HCT116 (cell line): ENCODE results near the gene TOMM34. TPM values are rescaled to one million over a fixed set of nuclear protein-coding genes. Genes with fewer than 3 reads are reported as not detected.

Experiments
- ATAC-seq: fragments of 200-7000 bp; cut with Tn5 transposase; 2 replicates; pipeline ENCODE4 v1.9.1; 2020; ENCODE audit warnings: mild to moderate bottlenecking, moderate library complexity
- BruUV-seq: library from RNA; stranded (reverse); fragments of 400-500 nt; replicated peaks from 2 replicates; lab custom pipeline; 2021; lab: Mats Ljungman, UMichigan
- CTCF ChIA-PET: fragments of 300-600 bp; sonication (Branson Sonifier 250); formaldehyde crosslinking; loops from one replicate; lab custom pipeline; 2021; ENCODE audit warnings: antibody characterized with exemption; lab: Charles Lee
- POLR2A ChIA-PET: fragments of 300-600, 350-600 bp; sonication (Branson Sonifier 250); formaldehyde crosslinking; loops from one replicate; lab custom pipeline; 2021; ENCODE audit warnings: antibody characterized with exemption; lab: Charles Lee
- RAD21 ChIA-PET, 2 experiments: fragments of 300-600 bp; sonication (Branson Sonifier 250); formaldehyde crosslinking; loops; one replicate each; lab custom pipeline; 2023; ENCODE audit warnings: low total read pairs in 2 of 2; ENCODE audit not compliant: uncharacterized antibody in 2 of 2, unreplicated experiment in 2 of 2, low non-redundant PET in 1 of 2; lab: Charles Lee
- DNase-seq: peaks from one replicate; pipeline ENCODE4 v3.0.0-alpha.2; 2010; ENCODE audit warnings: low read depth, low spot score
- H2AFZ ChIP-seq: fragments of 200-600 bp; shearing (Covaris generic), sonication (generic); 2 replicates; pipeline ENCODE4 v1.6.1; 2017; ENCODE audit warnings: low read depth, mixed run types, mixed read lengths, antibody characterized with exemption, low read length; ENCODE audit not compliant: poor library complexity, severe bottlenecking
- H3K27ac ChIP-seq: 2 replicates; pipeline ENCODE4 v1.5.1; 2012; ENCODE audit warnings: low read depth, low read length
- H3K27me3 ChIP-seq: fragments of 200-600 bp; sonication (generic); 2 replicates; pipeline ENCODE4 v1.6.1; 2016; ENCODE audit warnings: mixed run types, low read length, mixed read lengths; ENCODE audit not compliant: insufficient read depth
- H3K36me3 ChIP-seq, 2 experiments: fragments of 200-500 bp in 1 of 2; fragments of 200-600 bp in 1 of 2; sonication (Bioruptor generic) in 1 of 2; sonication (generic) in 1 of 2; 2 replicates each; pipeline versions ENCODE4 v1.5.1 to v1.6.1; 2014 to 2016; ENCODE audit warnings: low read length in 2 of 2, inconsistent platforms in 1 of 2, mixed read lengths in 1 of 2, mixed run types in 1 of 2; ENCODE audit not compliant: insufficient read depth in 2 of 2, control insufficient read depth in 1 of 2
- H3K4me1 ChIP-seq, 2 experiments: fragments of 200-600 bp in 1 of 2; sonication (generic) in 1 of 2; 2 replicates each; pipeline versions ENCODE4 v1.5.1 to v1.6.1; 2012 to 2017; ENCODE audit warnings: low read length in 2 of 2, inconsistent platforms in 1 of 2, mild to moderate bottlenecking in 1 of 2, mixed read lengths in 1 of 2, mixed run types in 1 of 2, moderate library complexity in 1 of 2; ENCODE audit not compliant: insufficient read depth in 2 of 2, control insufficient read depth in 1 of 2
- H3K4me2 ChIP-seq: fragments of 200-600 bp; sonication (generic); 2 replicates; pipeline ENCODE4 v1.6.1; 2017; ENCODE audit warnings: mixed run types, low read length, mixed read lengths
- H3K4me3 ChIP-seq, 2 experiments: fragments of 200-600 bp in 1 of 2; sonication (generic) in 1 of 2; replicated peaks in 1 of 2; 2 replicates each; pipeline ENCODE4 v1.5.1; 2011 to 2016; ENCODE audit warnings: low read length in 2 of 2, control low read depth in 1 of 2, low read depth in 1 of 2, mild to moderate bottlenecking in 1 of 2, mixed read lengths in 1 of 2, mixed run types in 1 of 2
- H3K79me2 ChIP-seq: fragments of 200-600 bp; sonication (generic); 2 replicates; pipeline ENCODE4 v1.6.1; 2017; ENCODE audit warnings: mild to moderate bottlenecking, mixed run types, low read length, moderate library complexity, mixed read lengths; ENCODE audit not compliant: insufficient read depth
- H3K9ac ChIP-seq: fragments of 200-600 bp; sonication (generic); 2 replicates; pipeline ENCODE4 v1.6.1; 2016; ENCODE audit warnings: low read length, mixed read lengths
- H3K9me2 ChIP-seq: fragments of 200-600 bp; sonication (generic), shearing (Covaris generic); 2 replicates; pipeline ENCODE4 v1.6.1; 2017; ENCODE audit warnings: mixed run types, mild to moderate bottlenecking, moderate library complexity; ENCODE audit not compliant: insufficient read depth
- H3K9me3 ChIP-seq, 2 experiments: fragments of 200-500 bp in 1 of 2; fragments of 200-600 bp in 1 of 2; sonication (Bioruptor generic) in 1 of 2; sonication (generic) in 1 of 2; 2 replicates each; pipeline ENCODE4 v1.6.1; 2014 to 2017; ENCODE audit warnings: low read length in 2 of 2, mixed read lengths in 2 of 2, inconsistent platforms in 1 of 2, low read depth in 1 of 2, mild to moderate bottlenecking in 1 of 2, mixed run types in 1 of 2, moderate library complexity in 1 of 2; ENCODE audit not compliant: control insufficient read depth in 1 of 2, insufficient read depth in 1 of 2
- H4K20me1 ChIP-seq: fragments of 200-600 bp; sonication (generic), shearing (Covaris generic); 2 replicates; pipeline ENCODE4 v1.6.1; 2017; ENCODE audit warnings: mixed run types, mild to moderate bottlenecking, moderate library complexity; ENCODE audit not compliant: insufficient read depth
- CTCF ChIP-seq, 3 experiments: fragments of 200-600 bp in 1 of 3; sonication (generic) in 1 of 3; IDR thresholded peaks in 2 of 3; conservative IDR thresholded peaks in 1 of 3; 2 replicates each; pipeline ENCODE4 v1.5.1; 2012 to 2017; ENCODE audit warnings: low read depth in 2 of 3, low read length in 2 of 3, antibody characterized with exemption in 1 of 3, borderline replicate concordance in 1 of 3, control low read depth in 1 of 3, mild to moderate bottlenecking in 1 of 3, mixed read lengths in 1 of 3, mixed run types in 1 of 3, moderate library complexity in 1 of 3; ENCODE audit not compliant: insufficient read depth in 1 of 3
- ELF1 ChIP-seq: IDR thresholded peaks from 2 replicates; pipeline ENCODE4 v1.6.1; 2012; ENCODE audit warnings: low read depth, borderline replicate concordance
- EZH2 ChIP-seq: fragments of 200-600 bp; sonication (generic); IDR thresholded peaks from 2 replicates; pipeline ENCODE4 v1.6.1; 2017; ENCODE audit warnings: antibody characterized with exemption, mixed run types
- FOSL1 ChIP-seq: IDR thresholded peaks from 2 replicates; pipeline ENCODE4 v1.6.1; 2012; ENCODE audit warnings: low read depth
- POLR2A ChIP-seq: IDR thresholded peaks from 2 replicates; pipeline ENCODE4 v1.7.0; 2011; ENCODE audit warnings: borderline replicate concordance; ENCODE audit not compliant: insufficient read depth, insufficient read length; ENCODE audit errors: extremely low read depth
- RAD21 ChIP-seq: IDR thresholded peaks from 2 replicates; pipeline ENCODE4 v1.6.1; 2012; ENCODE audit warnings: low read depth, mild to moderate bottlenecking
- SIN3A ChIP-seq: IDR thresholded peaks from 2 replicates; pipeline ENCODE4 v1.6.1; 2012; ENCODE audit warnings: low read depth
- SP1 ChIP-seq: IDR thresholded peaks from 2 replicates; pipeline ENCODE4 v1.6.1; 2012; ENCODE audit warnings: low read depth
- YY1 ChIP-seq: IDR thresholded peaks from 2 replicates; pipeline ENCODE4 v1.6.1; 2011; ENCODE audit warnings: low read length, low read depth, moderate library complexity, mild to moderate bottlenecking; ENCODE audit not compliant: insufficient replicate concordance; ENCODE audit errors: extremely low read depth
- ZNF274 ChIP-seq: fragments of 200-500 bp; sonication (Bioruptor generic); IDR thresholded peaks from 2 replicates; pipeline ENCODE4 v1.6.1; 2014; ENCODE audit warnings: mild to moderate bottlenecking, low read depth, low read length, inconsistent platforms
- intact Hi-C: fragments of 100-400 bp; cut with micrococcal nuclease; formaldehyde crosslinking; loops from 2 replicates; pipeline ENCODE4 v1.10.0; 2022
- total RNA-seq: library from RNA; stranded (reverse); gene quantifications from one replicate; pipeline ENCODE4 v1.2.1, GENCODE V29; 2021; ENCODE audit not compliant: unreplicated experiment
- TF ChIP-seq, protein P1 (sequence below): IDR thresholded peaks from 2 replicates; pipeline ENCODE4 v1.6.1; 2011; ENCODE audit warnings: mild to moderate bottlenecking, low read length, moderate library complexity; ENCODE audit not compliant: insufficient replicate concordance; ENCODE audit errors: extremely low read depth
- TF ChIP-seq, protein P2 (sequence below): IDR thresholded peaks from 2 replicates; pipeline ENCODE4 v1.6.1; 2012

Gene TOMM34
- total RNA-seq, 1 experiment from 2014 or later: 51.7 TPM

DNA sequence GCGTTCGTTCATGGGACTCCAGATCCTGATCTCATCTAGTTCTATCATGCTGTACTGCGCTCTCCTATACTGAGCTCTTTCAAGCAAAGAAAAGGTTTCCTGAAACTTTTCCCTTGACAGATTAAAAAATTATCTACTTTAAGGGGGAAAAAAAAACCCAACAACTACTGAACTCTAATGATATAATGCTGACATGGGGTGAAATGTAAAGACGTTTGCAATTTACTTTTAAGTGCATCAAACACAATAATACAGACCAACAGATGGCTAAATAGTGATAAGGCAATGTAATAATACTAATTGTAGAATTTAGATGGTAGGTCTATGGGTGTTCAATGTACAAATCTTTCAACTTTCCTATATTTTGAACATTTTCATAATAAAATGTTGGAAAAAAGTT lies 16.4 kb downstream of the TOMM34 start:
- Histone ChIP-seq H3K9me3 (no peaks in the 10 kb centered on the region), H3K4me2 (no peak overlapping the region), H3K79me2 (0 out of 2 replicates have a peak, but pooled peaks cover 3% of the 10 kb centered on the region), H3K4me3 (no peak overlapping the region), H3K9ac (no peak overlapping the region), H3K27ac (no peak overlapping the region), H3K27me3 (no peaks in the 10 kb centered on the region), H3K9me2 (no peaks in the 10 kb centered on the region), H2AFZ (no peak overlapping the region), H3K4me1 (no peaks in the 10 kb centered on the region), H3K36me3 (peaks cover 39 to 61% of the 10 kb centered on the region in 2 experiments; a peak in 3 of 4 replicates), H4K20me1 (no peaks in the 10 kb centered on the region)
- DNase-seq (no peak), ATAC-seq (no peak)
- CTCF ChIA-PET: no interaction called here
- intact Hi-C loops: no loop called here
- TF ChIP-seq, protein P1, sequence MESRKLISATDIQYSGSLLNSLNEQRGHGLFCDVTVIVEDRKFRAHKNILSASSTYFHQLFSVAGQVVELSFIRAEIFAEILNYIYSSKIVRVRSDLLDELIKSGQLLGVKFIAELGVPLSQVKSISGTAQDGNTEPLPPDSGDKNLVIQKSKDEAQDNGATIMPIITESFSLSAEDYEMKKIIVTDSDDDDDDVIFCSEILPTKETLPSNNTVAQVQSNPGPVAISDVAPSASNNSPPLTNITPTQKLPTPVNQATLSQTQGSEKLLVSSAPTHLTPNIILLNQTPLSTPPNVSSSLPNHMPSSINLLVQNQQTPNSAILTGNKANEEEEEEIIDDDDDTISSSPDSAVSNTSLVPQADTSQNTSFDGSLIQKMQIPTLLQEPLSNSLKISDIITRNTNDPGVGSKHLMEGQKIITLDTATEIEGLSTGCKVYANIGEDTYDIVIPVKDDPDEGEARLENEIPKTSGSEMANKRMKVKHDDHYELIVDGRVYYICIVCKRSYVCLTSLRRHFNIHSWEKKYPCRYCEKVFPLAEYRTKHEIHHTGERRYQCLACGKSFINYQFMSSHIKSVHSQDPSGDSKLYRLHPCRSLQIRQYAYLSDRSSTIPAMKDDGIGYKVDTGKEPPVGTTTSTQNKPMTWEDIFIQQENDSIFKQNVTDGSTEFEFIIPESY: no peak
- no peak for TF ChIP-seq YY1
- TF ChIP-seq POLR2A: no peak
- no peak for TF ChIP-seq FOSL1
- TF ChIP-seq CTCF (IDR thresholded peaks at IDR 0.05 in 2 of 3, conservative IDR thresholded peaks at IDR 0.05 in 1 of 3; ENCODE audit: borderline replicate concordance in 1 of 3, insufficient read depth in 1 of 3, low read depth in 2 of 3, low read length in 2 of 3): no peak
- TF ChIP-seq SIN3A: no peak
- no peak for TF ChIP-seq EZH2
- TF ChIP-seq SP1: no peak
- no peak for TF ChIP-seq RAD21
- no peak for TF ChIP-seq ELF1
- TF ChIP-seq, protein P2, sequence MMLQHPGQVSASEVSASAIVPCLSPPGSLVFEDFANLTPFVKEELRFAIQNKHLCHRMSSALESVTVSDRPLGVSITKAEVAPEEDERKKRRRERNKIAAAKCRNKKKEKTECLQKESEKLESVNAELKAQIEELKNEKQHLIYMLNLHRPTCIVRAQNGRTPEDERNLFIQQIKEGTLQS: no peak
- TF ChIP-seq ZNF274: no peak
- no TSS peak for BruUV-seq
- POLR2A ChIA-PET: interaction anchor here (1.4 kb wide), 1 partner anchor 16 kb away, joined by 4 read pairs; the partner anchor contains the start of gene TOMM34
- RAD21 ChIA-PET: no interaction called here
